ENCODE data around the gene IL1F10.

IL1F10 gene

DNA sequence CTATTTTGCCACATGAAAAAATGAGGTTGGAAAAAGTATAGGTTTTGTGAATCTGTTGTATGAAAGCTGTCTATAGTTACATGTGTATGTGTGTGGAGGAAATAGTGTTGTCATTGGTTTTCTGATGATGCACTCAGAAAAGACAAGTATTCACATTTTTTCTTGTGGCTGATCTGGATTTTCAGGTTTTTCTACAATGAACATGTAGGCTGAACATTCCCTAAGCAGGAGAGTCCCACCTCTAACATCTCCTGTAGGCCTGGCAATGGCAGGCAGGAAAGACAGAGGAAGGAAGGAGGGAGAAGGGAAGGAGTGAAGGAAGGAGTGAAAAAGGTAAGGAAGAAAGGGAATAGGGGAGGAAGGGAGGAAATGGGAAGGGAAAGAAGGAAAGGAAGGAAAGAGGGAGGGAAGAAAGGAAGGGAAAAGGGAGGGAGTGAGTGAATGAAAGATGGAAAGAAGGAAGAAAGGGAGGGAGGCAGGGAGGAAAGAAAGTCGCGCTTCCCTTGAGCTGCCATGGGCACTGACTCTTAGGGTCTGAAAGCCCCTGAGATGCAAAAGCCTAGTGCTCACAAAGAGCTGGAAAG lies 9.3 kb upstream of the IL1F10 start:
- no peak for DNase-seq (ENCODE audit: insufficient read length, low spot score)
- TF ChIP-seq CTCF (IDR thresholded peaks at IDR 0.05; ENCODE audit: insufficient read depth, missing control alignments), result no peak

DNA sequence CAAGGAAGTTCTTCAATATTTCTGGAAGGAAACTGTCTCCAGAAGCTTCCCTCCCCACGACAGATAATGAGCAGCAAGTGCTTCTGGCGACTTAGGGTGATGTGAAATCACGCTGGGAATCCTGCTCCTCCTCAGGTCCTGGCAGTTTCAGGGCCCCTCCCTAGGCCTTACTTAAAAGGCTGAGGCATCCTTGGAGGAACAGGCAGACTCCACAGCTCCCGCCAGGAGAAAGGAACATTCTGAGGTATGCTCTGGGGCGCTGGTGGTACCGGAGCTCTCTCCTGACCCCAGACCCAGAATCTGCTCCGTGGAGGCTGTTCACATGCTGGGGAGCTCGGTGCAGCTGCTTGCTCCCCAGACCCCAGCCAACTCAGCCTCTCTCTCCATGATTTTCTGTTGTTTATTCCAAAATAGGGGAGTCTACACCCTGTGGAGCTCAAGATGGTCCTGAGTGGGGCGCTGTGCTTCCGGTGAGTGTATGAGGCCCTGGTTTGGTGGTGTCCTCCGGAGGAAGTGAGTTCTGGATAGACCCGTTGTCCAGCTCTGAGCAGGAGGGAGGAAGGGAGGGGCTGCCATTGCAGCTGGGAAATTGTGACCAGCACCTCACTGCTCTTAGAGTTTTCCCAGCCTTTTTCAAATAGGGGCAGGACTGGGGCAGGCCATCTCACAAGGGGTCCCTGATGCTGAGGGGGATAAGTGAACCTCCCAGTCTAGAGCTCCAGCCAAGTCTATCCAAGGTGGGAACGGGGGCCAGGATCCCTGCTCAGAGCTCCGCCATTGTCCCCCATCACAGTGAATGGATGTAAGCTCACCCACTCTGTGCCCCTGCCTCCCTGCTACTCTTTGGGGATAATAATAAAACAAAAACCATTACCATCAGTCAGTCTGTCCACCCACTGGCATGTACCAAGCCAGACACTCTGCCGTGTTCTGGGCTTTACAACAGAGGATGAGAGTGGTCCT lies 8.5 kb upstream of the IL1F10 start, which contains the start of gene IL36RN:
Gene IL36RN, plus strand, starts transcription at position 201 of the 963 bp plus-strand sequence. Its CDS starts 241 bp downstream, at position 442.
- DNase-seq (ENCODE audit: insufficient read length, low spot score), result no peak
- TF ChIP-seq CTCF (IDR thresholded peaks at IDR 0.05; ENCODE audit: insufficient read depth, missing control alignments), result no peak
- no peak for FAIRE-seq

More for the DNA sequence above, 9.3 kb upstream of the IL1F10 start:
- FAIRE-seq, result no peak

- TF ChIP-seq CTCF (IDR thresholded peaks at IDR 0.05; ENCODE audit: insufficient read depth, missing control alignments), result no peak
- no peak for DNase-seq (ENCODE audit: insufficient read length, low spot score)
- no peak for FAIRE-seq
Measured at GRCh38 chr2:113060396-113060795, 7.4 kb upstream of the IL1F10 start.

DNA sequence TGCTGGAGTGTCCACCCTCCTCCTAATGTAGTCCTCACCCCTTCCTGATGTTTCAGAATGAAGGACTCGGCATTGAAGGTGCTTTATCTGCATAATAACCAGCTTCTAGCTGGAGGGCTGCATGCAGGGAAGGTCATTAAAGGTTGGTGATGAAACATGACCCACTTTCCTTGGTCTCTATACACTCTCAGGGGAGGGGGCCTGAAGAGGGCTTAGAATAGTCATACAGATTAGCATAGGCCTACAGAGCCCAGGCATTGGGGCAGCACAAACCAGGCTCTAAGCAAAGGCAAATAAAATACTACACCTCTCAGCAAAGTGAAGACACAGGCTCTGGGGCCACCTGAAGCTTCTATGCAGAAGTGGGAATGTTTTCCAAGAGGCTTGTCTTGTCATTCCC lies 7.0 kb upstream of the IL1F10 start:
- FAIRE-seq (no peak), DNase-seq (ENCODE audit: insufficient read length, low spot score) (no peak)
- TF ChIP-seq CTCF (IDR thresholded peaks at IDR 0.05; ENCODE audit: insufficient read depth, missing control alignments), result no peak

DNA sequence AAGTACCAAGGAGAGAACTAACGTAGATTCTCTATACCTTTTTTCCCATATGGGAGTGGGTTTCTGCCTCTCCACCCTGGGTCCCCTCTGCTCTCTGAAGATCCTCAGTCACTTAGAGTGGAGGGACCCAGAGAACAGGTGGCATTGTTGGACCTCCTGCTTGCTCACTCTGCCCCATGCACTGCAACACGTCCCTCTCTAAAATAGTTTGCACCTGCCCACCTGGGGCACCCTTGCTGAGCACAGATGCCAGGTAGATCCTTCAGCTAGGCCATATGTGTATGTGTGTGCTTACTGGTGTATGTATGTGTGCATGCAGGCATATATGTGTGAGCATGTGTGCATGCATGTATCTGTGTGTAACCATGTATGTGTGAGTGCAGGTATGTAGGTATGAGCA lies 6.5 kb upstream of the IL1F10 start:
- no peak for TF ChIP-seq CTCF (IDR thresholded peaks at IDR 0.05; ENCODE audit: insufficient read depth, missing control alignments)
- DNase-seq (ENCODE audit: insufficient read length, low spot score) (no peak), FAIRE-seq (no peak)

DNA sequence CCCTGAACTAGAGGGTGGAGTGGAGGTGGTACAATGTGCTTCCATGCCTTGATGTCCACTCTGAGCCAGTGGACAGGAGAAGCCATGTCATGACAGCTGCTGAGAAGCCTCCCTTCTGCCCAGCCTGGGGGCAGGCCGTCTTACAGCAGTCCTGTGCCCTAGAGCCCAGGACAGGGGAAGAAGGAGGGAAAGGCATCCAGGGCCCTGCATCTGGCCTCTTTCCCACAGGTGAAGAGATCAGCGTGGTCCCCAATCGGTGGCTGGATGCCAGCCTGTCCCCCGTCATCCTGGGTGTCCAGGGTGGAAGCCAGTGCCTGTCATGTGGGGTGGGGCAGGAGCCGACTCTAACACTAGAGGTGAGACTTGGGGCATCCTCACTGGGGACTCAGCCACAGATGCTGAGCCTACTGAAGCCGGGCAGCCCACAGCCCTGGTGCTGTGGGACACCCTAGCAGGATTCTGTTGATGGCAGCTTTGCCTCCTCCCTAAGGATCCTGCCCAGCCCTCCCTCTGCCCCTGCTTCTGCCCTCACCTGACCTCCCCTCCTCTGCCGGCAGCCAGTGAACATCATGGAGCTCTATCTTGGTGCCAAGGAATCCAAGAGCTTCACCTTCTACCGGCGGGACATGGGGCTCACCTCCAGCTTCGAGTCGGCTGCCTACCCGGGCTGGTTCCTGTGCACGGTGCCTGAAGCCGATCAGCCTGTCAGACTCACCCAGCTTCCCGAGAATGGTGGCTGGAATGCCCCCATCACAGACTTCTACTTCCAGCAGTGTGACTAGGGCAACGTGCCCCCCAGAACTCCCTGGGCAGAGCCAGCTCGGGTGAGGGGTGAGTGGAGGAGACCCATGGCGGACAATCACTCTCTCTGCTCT lies 5.6 kb upstream of the IL1F10 start:
- DNase-seq (ENCODE audit: insufficient read length, low spot score) (no peak), FAIRE-seq (no peak)
- no peak for TF ChIP-seq CTCF (IDR thresholded peaks at IDR 0.05; ENCODE audit: insufficient read depth, missing control alignments)

Data from D721Med (cell line).